ENCODE results near the gene CMSS1.

The CMSS1 gene

GRCh38 chr3:99854756-99855298, 37.2 kb downstream of the CMSS1 start:
- no peak for DNase-seq (ENCODE audit: low spot score)

- no peak for DNase-seq (ENCODE audit: low spot score)
These were observed 38.2 kb downstream of the CMSS1 start for GRCh38 chr3:99855900-99856299.

GRCh38 chr3:99856437-99857220, 39.0 kb downstream of the CMSS1 start:
- no peak for DNase-seq (ENCODE audit: low spot score)

GRCh38 chr3:99857278-99857677, 39.6 kb downstream of the CMSS1 start:
- no peak for DNase-seq (ENCODE audit: low spot score)

GRCh38 chr3:99858469-99858868, 40.8 kb downstream of the CMSS1 start:
- DNase-seq (ENCODE audit: low spot score), result no peak

GRCh38 chr3:99859825-99860224, 42.2 kb downstream of the CMSS1 start:
- no peak for DNase-seq (ENCODE audit: low spot score)

GRCh38 chr3:99861216-99861615, 43.6 kb downstream of the CMSS1 start:
- DNase-seq (ENCODE audit: low spot score), result no peak

- no peak for DNase-seq (ENCODE audit: low spot score)
These were observed 44.5 kb downstream of the CMSS1 start for GRCh38 chr3:99862208-99862607.

GRCh38 chr3:99863002-99863401, 45.3 kb downstream of the CMSS1 start:
- DNase-seq (ENCODE audit: low spot score), result no peak

GRCh38 chr3:99863588-99863987, 45.9 kb downstream of the CMSS1 start:
- DNase-seq (ENCODE audit: low spot score), result no peak

- DNase-seq (ENCODE audit: low spot score), result no peak
These were observed 46.6 kb downstream of the CMSS1 start for GRCh38 chr3:99864289-99864688.

GRCh38 chr3:99865321-99865720, 47.7 kb downstream of the CMSS1 start:
- DNase-seq (ENCODE audit: low spot score), result no peak

GRCh38 chr3:99866261-99866761, 48.6 kb downstream of the CMSS1 start:
- no peak for DNase-seq (ENCODE audit: low spot score)

- no peak for DNase-seq (ENCODE audit: low spot score)
These were observed 50.1 kb downstream of the CMSS1 start for GRCh38 chr3:99867594-99868310.

GRCh38 chr3:99868311-99868646, 50.6 kb downstream of the CMSS1 start:
- no peak for DNase-seq (ENCODE audit: low spot score)

- DNase-seq (ENCODE audit: low spot score), result no peak
These were observed 52.0 kb downstream of the CMSS1 start for GRCh38 chr3:99869621-99870020.

GRCh38 chr3:99870712-99871111, 53.0 kb downstream of the CMSS1 start:
- DNase-seq (ENCODE audit: low spot score), result no peak

GRCh38 chr3:99871231-99872045, 53.8 kb downstream of the CMSS1 start:
- DNase-seq (ENCODE audit: low spot score), result no peak

- no peak for DNase-seq (ENCODE audit: low spot score)
These were observed 55.2 kb downstream of the CMSS1 start for GRCh38 chr3:99872923-99873254.

- no peak for DNase-seq (ENCODE audit: low spot score)
These were observed 55.8 kb downstream of the CMSS1 start for GRCh38 chr3:99873269-99874102.

- no peak for DNase-seq (ENCODE audit: low spot score)
These were observed 56.8 kb downstream of the CMSS1 start for GRCh38 chr3:99874237-99875002.
